Camera-type eye (tissue), 1 donor: ENCODE data around the gene ERAS. TPM values are rescaled to one million over a fixed set of nuclear protein-coding genes. Genes with fewer than 3 reads are reported as not detected.

Source experiments
- total RNA-seq: library from RNA; depleted of rRNA; stranded (reverse); fragments of >200 nt; gene quantifications from one replicate; pipeline ENCODE4 v1.2.3, GENCODE V29; 2014

The ERAS gene
- total RNA-seq: not detected

GRCh38 chrX:48826135-48826875 lies at the start of gene ERAS:
TSS of gene ERAS (plus strand) at chrX:48826513. CDS start at chrX:48829124, 2,611 bp downstream.

GRCh38 chrX:48786341-48786800 lies 39.9 kb upstream of the ERAS start, which contains the start of gene GATA1:
TSS of gene GATA1 (plus strand) at chrX:48786590. CDS start at chrX:48791110, 4,520 bp downstream.

DNA sequence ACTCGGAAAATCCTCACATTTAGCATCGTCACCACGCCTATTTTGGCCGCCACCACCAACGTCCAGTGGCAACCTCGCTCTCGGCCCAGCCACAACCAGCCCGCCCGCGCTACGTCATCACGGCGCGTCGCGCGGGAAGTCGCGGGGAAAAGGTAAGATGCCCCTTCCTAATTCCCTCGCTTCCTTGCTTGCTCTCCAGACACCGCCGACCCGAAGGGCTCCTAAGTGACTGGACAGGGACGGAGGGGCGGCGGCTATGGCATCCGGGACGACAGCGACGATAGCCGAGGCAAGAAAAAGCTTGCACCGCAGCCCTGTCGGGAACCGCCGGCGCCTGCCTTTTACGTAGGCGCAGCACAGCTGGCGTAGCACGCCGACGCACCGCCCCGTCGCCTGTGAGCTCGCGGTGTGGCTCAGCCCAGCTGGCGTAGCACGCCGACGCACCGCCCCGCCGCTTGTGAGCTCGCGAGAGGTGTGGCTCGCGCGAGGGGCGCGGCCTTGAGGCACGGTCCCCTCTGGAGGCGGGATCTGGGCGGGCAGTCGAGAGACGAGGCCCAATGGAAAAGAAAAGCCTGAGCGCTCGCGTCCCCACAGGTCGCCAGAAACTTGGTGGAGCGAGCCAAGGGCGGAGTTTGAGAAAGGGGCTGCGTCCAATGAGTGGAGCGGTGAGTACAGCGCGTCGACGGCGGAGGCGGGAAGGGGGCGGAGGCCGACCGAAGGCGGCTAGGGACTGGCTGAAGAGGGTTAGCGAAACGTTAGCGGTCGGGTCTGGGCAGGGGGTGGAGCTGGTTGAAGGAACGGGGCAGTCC lies 24.8 kb upstream of the ERAS start, which contains the start of gene HDAC6:
TSS of gene HDAC6 (plus strand) at position 788 of the 809 bp plus-strand sequence. CDS start 626 bp downstream, outside the sequence.

GRCh38 chrX:48835524-48836329 lies 9.4 kb downstream of the ERAS start, which contains the start of gene PCSK1N:
TSS of gene PCSK1N (minus strand) at chrX:48835610. CDS start at chrX:48835532, 78 bp downstream.

Other genes with a start within 250 kb of the ERAS start
- 83.1 TPM for gene WDR13, start 229.0 kb upstream of the ERAS start, total RNA-seq
- 3.5 TPM for gene WAS, start 142.7 kb upstream of the ERAS start, total RNA-seq
- gene SUV39H1, start 129.8 kb upstream of the ERAS start, total RNA-seq: 4.3 TPM
- gene GLOD5, start 64.8 kb upstream of the ERAS start, total RNA-seq: not detected
- gene GATA1, start 39.9 kb upstream of the ERAS start, total RNA-seq: 0.44 TPM
- 147 TPM for gene HDAC6, start 24.4 kb upstream of the ERAS start, total RNA-seq
- 46.4 TPM for gene PCSK1N, start 9.1 kb downstream of the ERAS start, total RNA-seq
- 36.3 TPM for gene TIMM17B, start 71.3 kb downstream of the ERAS start, total RNA-seq
- 53.1 TPM for gene PQBP1, start 71.4 kb downstream of the ERAS start, total RNA-seq
- 9.0 TPM for gene SLC35A2, start 85.1 kb downstream of the ERAS start, total RNA-seq
- gene PIM2, start 92.5 kb downstream of the ERAS start, total RNA-seq: 8.4 TPM
- gene OTUD5, start 131.1 kb downstream of the ERAS start, total RNA-seq: 35.0 TPM
- 3.6 TPM for gene KCND1, start 145.3 kb downstream of the ERAS start, total RNA-seq
- 46.4 TPM for gene GRIPAP1, start 175.8 kb downstream of the ERAS start, total RNA-seq
- gene TFE3, start 216.8 kb downstream of the ERAS start, total RNA-seq: 26.9 TPM
- gene CCDC120, start 232.5 kb downstream of the ERAS start, total RNA-seq: 5.6 TPM
- gene PRAF2, start 247.5 kb downstream of the ERAS start, total RNA-seq: 8.6 TPM